Activated CD8-positive, alpha-beta memory T cell treated with anti-CD3 and anti-CD28 coated beads, Interleukin-2, amount 50 U/mL, for 1 hour (primary cell): ENCODE results near the gene LRRK1.

Experiments used
- DNase-seq: peaks from one replicate; pipeline ENCODE4 v3.0.0-alpha.2; 2020; ENCODE audit errors: extremely low read depth

Gene LRRK1

GRCh38 chr15:100890850-100891249 is 28.3 kb upstream of the LRRK1 start:
- no peak for DNase-seq

GRCh38 chr15:100891307-100892012 is 27.7 kb upstream of the LRRK1 start:
- DNase-seq, result no peak

GRCh38 chr15:100892013-100892355 is 27.2 kb upstream of the LRRK1 start:
- DNase-seq, result no peak

- DNase-seq, result no peak
Measured at GRCh38 chr15:100893261-100893963, 25.7 kb upstream of the LRRK1 start.

- no peak for DNase-seq
Measured at GRCh38 chr15:100893964-100894295, 25.2 kb upstream of the LRRK1 start.

GRCh38 chr15:100895721-100896120 is 23.4 kb upstream of the LRRK1 start:
- DNase-seq, result no peak

- DNase-seq, result no peak
Measured at GRCh38 chr15:100897221-100898151, 21.7 kb upstream of the LRRK1 start.

GRCh38 chr15:100898152-100898490 is 21.0 kb upstream of the LRRK1 start:
- no peak for DNase-seq

- DNase-seq, result no peak
Measured at GRCh38 chr15:100898661-100899462, 20.3 kb upstream of the LRRK1 start.

- DNase-seq, result no peak
Measured at GRCh38 chr15:100899601-100900000, 19.6 kb upstream of the LRRK1 start.

GRCh38 chr15:100900136-100900794 is 18.9 kb upstream of the LRRK1 start:
- DNase-seq, result no peak

- DNase-seq, result no peak
Measured at GRCh38 chr15:100900795-100901169, 18.4 kb upstream of the LRRK1 start.

- DNase-seq, result no peak
Measured at GRCh38 chr15:100901296-100901695, 17.9 kb upstream of the LRRK1 start.

GRCh38 chr15:100901702-100902435 is 17.3 kb upstream of the LRRK1 start:
- DNase-seq, result no peak

GRCh38 chr15:100902436-100903167 is 16.6 kb upstream of the LRRK1 start:
- no peak for DNase-seq

GRCh38 chr15:100903168-100903554 is 16.0 kb upstream of the LRRK1 start:
- DNase-seq, result no peak

- no peak for DNase-seq
Measured at GRCh38 chr15:100905850-100906249, 13.3 kb upstream of the LRRK1 start.

GRCh38 chr15:100908466-100908865 is 10.7 kb upstream of the LRRK1 start:
- DNase-seq, result no peak

- DNase-seq, result no peak
Measured at GRCh38 chr15:100909565-100909964, 9.6 kb upstream of the LRRK1 start.
